ENCODE data around the gene IGF2BP2.
"Not testable (repeated sequence)": the region's sequence is repeated elsewhere in the genome, so short reads cannot be mapped to it uniquely, and the experiment has no call there.

IGF2BP2 gene

DNA sequence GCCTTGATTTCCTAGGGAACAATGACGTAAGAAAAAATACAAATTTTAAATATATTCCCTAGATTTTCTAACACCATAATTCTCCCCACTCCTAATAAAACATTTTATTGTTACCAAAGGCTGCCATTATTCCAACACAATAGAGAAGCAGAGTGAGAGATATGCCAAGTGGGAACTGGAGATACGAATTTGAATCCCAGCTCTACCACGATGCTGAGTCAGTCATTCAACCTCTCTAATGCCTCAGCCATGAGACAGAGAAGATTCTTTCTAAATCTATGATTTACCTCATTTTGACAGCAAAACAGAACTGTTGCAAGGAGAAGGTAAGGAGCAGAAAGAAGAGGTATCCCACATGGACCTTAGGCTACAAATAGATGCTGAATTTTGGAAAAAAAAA, 112.5 kb downstream of the IGF2BP2 start:
- DNase-seq (ENCODE audit: low read depth in 3 of 3), result no peak

GRCh38 chr3:185711255-185711870, 113.5 kb downstream of the IGF2BP2 start:
- no peak for DNase-seq (ENCODE audit: low read depth in 3 of 3)

GRCh38 chr3:185709251-185709955, 115.4 kb downstream of the IGF2BP2 start:
- DNase-seq (ENCODE audit: low read depth in 3 of 3), result no peak

DNA sequence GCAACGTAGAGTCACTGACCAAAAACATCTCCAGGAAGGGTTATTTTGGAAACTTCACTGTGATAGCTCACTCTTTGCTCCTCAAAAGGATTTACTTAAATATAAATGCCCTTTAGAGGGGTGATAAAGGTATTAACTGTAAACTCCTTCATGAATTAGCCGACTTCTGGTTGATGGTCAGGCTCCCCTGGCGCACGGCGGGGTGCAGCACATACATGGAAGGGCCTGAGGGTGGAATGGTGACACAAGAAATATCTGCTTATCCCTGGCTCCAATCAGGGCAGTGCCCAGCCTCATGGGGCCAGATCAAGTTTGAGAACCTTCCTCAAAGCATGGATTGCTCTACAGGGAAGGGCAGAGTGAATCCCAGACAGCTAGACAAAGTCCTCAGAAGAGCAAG, 116.5 kb downstream of the IGF2BP2 start:
- DNase-seq (ENCODE audit: low read depth in 3 of 3), result no peak

GRCh38 chr3:185705498-185705897, 119.3 kb downstream of the IGF2BP2 start:
- DNase-seq (ENCODE audit: low read depth in 3 of 3), result no peak

DNA sequence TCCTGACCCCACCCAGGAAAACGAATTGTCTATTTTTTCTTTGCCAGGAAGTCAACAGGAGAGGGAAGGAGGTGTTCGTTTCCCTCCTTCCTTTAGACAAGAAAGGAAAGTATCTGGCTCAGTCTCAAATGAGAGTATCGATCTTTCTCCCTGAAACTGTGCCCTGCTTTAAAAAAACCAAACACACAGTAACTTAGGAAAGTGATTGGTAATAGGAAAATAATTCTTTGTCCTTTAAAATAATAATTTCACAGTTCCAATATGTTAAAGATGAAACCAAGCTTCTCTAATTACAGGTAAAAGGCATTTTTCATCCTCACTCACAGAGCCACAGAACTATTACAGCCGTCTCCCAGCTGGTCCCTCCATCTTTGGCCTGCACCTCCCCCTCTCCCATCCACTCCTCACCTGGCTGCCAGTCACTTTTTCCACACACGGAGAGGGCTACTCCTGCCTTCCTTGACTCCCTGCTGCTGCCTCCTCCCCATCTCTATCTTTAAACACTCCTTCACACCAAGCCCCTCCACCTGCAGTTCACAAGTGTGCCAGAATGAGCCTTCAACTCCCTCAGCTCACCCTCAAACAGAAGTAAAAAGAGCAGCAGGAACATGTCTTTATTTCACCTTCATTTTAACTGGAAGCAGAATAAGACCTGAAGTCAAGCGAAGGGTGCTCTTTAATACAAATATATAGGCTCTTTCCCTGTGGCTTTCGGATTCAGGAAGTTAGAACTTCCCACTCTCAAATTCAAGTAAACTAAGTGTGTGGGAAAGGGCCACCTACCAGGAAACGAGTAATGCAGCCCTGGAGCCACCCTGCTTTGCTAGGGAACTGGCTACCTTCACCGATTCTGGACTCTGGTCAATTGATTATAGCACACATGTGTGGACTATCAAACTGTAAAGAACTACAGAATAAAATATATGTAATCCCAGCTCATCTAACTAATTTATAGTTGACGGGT, 122.3 kb downstream of the IGF2BP2 start:
- no peak for DNase-seq (ENCODE audit: low read depth in 3 of 3)

GRCh38 chr3:185701611-185702261, 123.1 kb downstream of the IGF2BP2 start:
- DNase-seq (ENCODE audit: low read depth in 3 of 3), result no peak

DNA sequence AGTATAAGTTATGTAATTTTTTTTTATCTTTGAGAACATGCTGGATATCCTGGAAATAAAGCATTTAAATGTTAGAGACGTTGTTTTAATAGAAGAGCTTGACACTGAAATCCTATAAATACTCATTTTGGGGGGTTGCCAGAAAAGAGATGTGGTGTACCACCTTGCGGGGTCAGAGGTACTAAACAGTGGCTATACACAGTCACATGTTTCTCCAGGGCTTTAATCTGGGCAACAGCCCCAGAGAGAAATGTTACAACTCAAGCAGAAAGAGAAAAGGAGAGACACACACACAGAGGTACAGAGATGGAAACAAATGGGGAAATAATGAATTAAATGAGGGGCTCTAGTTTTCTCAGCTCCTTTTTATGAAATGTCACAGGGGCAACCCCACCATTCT, 124.9 kb downstream of the IGF2BP2 start:
- no peak for DNase-seq (ENCODE audit: low read depth in 3 of 3)

- DNase-seq (ENCODE audit: low read depth in 3 of 3), result not testable (repeated sequence)
Observed at GRCh38 chr3:185697228-185697627, 127.6 kb downstream of the IGF2BP2 start.

DNA sequence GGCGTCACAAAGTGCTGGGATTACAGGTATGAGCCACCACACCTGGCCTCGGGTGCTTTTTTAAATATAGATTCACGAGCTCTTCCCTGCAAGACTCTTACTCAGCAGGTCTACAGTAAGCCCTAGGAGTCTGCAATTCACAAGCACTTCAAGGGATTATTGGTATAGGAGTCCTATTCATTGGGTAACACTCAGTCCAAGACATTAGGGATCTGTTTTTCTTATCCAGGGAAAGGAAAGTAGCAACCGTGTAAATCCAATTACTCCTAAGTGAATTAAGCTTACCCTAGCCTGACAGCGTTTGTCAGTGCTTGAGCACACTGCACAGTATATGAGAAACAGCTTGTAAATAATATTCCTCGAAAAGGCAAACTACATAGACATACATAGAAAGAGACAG, 128.8 kb downstream of the IGF2BP2 start:
- no peak for DNase-seq (ENCODE audit: low read depth in 3 of 3)

GRCh38 chr3:185693985-185694653, 130.7 kb downstream of the IGF2BP2 start:
- DNase-seq (ENCODE audit: low read depth in 3 of 3), result no peak

DNA sequence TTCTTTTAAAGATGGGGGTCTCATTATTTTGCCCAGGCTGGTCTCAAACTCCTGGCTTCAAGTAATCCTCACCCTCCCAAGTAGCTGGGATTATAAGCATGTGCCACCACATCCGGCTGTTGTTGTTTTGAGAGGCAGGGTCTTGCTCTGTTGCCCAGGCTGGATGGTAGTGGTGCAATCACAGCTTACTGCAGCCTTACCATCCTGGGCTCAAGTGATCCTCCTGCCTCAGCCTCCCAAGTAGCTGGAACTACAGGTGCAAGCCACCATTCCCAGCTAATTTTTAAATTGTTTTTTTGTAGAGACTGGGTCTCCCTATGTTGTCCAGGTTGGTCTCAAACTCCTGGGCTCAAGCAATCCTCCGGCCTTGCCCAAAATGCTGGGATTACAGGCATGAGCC, 133.2 kb downstream of the IGF2BP2 start:
- no peak for DNase-seq (ENCODE audit: low read depth in 3 of 3)

- no peak for DNase-seq (ENCODE audit: low read depth in 3 of 3)
Observed at GRCh38 chr3:185687271-185687878, 137.5 kb downstream of the IGF2BP2 start.

GRCh38 chr3:185685231-185686035, 139.4 kb downstream of the IGF2BP2 start:
- DNase-seq (ENCODE audit: low read depth in 3 of 3), result no peak

- DNase-seq (ENCODE audit: low read depth in 3 of 3), result no peak
Observed at GRCh38 chr3:185680231-185680630, 144.6 kb downstream of the IGF2BP2 start.

GRCh38 chr3:185678027-185678426, 146.8 kb downstream of the IGF2BP2 start:
- DNase-seq (ENCODE audit: low read depth in 3 of 3), result no peak

GRCh38 chr3:185677146-185677829, 147.6 kb downstream of the IGF2BP2 start:
- DNase-seq (ENCODE audit: low read depth in 3 of 3), result no peak

- no peak for DNase-seq (ENCODE audit: low read depth in 3 of 3)
Observed at GRCh38 chr3:185667574-185667973, 157.3 kb downstream of the IGF2BP2 start.

DNA sequence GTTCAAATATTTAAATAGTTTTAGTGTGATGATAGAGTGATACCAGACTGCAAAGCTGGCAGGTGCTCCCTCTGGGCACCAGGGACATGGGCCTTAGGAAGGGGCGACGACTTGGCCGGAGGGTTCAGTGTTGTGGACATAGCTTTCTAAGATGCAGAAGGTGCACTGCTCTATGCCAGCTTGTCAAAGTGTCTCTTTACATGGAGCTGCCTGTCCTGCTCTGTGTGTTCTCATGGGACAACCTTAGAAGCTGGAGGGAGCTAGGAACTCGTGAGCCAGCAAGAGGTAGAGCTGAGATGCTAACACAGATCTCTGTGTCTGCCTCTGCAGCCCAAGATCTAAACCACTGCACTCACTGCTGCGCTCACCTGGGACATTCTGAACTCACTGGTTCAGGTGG, 160.9 kb downstream of the IGF2BP2 start:
- no peak for DNase-seq (ENCODE audit: low read depth in 3 of 3)

- no peak for DNase-seq (ENCODE audit: low read depth in 3 of 3)
Observed at GRCh38 chr3:185661772-185662171, 163.1 kb downstream of the IGF2BP2 start.

All from stimulated activated CD4-positive, alpha-beta T cell treated with anti-CD3 and anti-CD28 coated beads, TNF-alpha, amount 100 ng/mL, for 24 hours (primary cell).